GM23248 (cell line): ENCODE results near the gene DNMT1.

Experiments
- EZH2 ChIP-seq: fragments of 200-600 bp; sonication (generic); IDR thresholded peaks from 2 replicates; pipeline ENCODE4 v1.6.1; 2018; ENCODE audit warnings: antibody characterized with exemption, mild to moderate bottlenecking; ENCODE audit not compliant: insufficient read depth, poor library complexity, severe bottlenecking
- EZH2phosphoT487 ChIP-seq: fragments of 200-600 bp; sonication (generic); IDR thresholded peaks from 2 replicates; pipeline ENCODE4 v1.6.1; 2018; ENCODE audit warnings: antibody characterized with exemption, moderate library complexity, mild to moderate bottlenecking, low read depth; ENCODE audit not compliant: insufficient read depth

- TF ChIP-seq EZH2 (no peak), EZH2phosphoT487 (no peak)
Observed at GRCh38 chr19:10206226-10206885, 11.6 kb upstream of the DNMT1 start.
